ENCODE measurements around the gene FLNB.

The FLNB gene

DNA sequence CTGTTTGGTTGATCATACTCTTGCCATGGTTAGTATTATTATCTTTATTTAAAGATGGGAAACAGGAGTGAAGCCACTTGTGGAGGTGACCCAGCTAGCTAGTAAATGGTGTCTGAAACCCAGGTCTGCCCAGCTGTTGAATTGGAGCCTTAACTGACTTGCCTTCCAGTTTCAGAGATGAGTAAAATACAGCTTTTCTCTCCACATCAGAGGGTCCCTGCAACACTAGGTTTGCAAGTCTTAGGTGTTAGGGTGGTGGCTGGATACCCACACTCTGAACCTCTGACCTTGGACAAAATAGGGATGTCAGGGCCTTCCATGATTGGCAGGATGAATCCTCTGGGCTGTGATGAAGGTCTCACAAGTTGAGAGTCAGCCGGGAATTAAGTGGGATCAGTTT is 4.1 kb downstream of the FLNB start:
- no peak for DNase-seq

DNA sequence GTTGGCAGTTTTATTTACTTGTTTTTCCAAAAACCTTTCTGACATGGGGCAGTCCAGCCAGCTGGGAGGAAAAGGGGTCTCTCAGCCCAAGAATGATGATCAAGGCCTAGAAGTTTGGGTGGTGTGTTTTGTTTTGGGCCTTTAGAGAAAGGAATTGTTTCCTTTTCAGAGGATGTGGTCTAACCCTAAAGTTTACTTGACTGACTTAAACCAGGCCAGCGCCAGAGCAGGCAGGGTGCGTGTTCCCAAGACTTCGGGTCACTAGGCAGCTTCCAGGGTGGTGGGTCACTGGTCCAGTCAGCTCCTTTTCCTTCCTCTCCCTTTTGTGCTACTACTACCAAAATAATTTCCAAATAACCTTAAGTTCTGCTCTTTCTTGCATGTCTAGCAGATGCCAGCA is 4.9 kb downstream of the FLNB start:
- no peak for DNase-seq

DNA sequence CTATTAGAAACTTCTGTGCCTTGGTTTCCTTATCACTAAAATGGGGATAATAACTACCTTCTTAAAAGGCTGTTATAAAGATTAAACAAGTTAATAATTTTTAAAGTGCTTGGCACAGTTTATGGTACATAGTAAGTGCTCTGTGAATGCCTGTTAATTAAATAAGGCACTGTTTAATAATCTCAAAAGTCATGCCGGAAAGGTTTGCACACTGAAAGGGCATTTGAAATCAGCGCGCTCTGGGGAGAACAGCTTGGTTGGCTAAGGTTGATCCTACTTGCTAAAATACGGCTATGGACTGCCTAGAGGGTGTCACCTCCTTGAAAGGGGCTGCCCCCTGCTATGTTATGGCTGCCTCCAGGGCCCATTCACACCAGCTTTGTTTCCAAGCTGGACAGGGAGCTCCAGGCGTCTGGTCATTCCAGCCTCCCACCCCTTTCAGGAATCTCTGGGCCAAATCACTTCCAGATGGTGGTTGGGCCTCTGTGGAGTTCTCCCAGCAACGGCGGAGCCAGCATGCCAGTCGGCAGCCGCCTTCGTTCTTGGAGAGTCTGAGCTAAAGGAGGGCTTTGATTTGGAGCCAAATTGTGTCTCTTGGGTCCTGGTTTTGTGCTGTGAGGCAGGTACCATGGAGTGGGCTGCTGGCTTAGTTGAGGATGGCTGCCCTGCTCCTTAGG is 5.9 kb downstream of the FLNB start:
- DNase-seq, result no peak

DNA sequence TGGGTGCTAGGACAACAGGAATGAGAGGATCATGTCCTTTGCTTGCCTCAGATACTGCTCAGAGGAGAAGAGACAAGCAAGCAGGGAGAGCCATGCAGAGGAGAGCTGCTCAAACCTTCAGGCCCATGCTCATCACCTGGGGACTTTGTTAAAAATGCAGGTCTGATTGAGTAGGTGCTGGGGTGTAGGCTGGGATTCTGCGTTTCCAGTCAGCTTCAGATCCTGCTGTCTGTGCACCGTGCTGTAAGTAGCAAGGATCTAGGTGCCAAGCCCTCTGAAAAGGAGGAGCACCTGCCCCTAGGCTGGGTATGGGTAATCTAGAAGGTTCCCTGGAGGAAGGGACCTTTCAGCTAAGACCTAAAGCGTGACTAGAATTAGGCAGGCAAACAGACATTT is 7.3 kb downstream of the FLNB start:
- no peak for DNase-seq

DNA sequence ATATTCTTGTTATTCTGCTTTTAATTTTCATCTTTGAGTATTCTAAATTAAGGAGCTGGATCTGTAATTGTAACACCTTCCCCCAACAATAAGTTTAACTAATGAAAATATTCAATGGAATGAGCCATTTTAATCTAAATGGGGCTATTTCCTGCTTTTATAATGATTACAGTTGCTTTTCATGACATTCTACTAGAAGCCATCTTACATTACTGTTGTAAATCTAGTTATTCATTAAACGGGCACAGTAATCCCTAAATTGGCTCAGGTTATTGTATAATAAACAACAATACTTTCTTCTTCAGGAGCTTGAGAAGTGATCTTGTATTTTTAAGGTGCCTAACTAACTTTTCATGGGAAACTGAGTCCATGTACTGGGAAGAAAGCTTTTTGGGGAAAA is 8.5 kb downstream of the FLNB start:
- DNase-seq, result no peak

DNA sequence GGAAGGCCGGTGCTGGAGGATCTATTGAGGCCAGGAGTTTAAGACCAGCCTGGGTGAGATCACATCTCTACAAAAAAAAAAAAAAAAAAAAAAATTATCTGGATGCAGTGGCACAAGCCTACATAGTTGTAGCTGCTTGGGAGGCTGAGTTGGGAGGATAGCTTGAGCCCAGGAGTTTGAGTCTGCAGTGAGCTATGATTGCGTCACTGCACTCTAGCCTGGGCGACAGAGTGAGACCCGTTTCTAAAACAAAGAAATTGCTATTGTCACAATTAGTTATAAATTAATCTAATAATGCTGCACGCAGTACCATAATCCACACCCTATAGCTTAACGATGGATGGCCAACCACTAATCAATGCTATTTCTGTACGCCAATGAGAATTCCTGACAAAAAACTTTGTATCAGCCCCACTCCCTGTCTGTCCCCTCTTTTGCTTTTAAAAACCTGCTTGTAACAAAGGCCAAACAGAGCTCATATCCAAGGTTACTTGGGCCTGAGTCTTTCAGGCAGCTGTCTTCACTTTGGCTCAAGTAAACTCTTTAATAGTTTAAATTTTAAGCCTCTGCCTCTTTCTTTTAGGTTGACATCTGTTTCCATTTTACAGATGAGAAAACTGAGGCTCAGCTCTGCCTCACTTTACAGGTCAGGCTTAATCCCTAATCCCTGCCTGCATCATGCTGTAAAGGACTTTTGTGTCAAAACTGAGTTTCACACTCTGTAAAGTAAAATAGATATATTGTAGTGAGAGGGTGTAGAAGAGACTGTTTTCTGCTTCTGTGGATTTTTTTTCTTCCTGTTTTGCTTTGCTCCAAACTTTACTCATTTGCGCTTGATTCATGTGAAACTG is 10.9 kb downstream of the FLNB start:
- no peak for DNase-seq

DNA sequence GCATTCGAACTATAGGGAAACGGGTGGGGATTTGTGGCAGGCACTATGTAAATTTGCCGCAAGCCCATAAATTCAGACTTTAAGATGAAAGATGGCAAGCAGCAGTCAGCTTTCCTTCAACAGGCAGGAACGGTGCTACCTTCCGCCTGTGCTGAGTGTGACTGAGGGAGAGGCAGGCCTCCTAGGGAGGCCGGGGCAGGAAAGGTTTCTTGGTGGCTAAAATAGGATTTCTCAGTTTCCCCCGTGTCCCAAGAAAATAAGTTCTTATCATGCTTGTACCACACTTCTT is 12.5 kb downstream of the FLNB start:
- DNase-seq, result no peak

DNA sequence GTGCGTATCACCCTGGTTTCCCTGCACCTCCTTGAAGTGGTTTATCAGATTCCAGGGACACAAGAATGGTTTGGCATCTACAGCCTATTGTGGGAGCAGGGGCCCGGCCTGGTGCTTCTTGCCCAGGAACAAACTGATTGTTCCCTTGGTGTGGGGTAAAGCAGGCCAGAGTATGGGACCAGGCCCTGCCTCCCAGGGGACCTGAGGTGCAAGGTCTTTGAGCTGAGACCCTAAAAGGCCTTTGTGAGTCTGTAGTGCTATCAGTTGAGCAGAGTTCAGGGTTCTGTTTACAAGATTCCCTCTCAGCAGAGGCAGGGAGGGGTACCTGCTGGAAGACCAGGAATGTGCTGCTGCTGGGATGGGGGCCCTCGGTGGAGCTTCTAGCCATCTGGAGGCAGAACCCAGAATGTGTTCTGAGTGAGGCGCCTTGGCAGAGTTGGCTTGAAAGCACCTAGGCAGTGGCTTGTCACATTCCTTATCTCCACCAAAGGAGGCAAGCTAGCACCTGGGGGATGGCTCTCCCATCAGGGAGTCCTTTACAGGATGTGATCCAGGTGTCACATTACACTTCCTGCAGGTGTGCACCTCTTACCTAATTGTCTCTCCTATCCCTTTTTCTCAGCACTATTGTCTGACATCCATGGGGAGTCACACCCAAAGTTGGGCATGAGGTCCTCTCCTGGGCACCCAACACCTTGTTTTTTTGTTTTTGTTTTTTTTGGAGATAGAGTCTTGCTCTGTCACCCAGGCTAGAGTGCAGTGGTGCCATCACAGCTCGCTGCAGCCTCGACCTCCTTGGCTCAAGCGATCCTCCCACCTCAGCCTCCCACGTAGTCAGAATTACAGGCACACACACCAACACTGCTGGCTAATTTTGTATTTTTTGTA is 13.1 kb downstream of the FLNB start:
- no peak for DNase-seq

DNA sequence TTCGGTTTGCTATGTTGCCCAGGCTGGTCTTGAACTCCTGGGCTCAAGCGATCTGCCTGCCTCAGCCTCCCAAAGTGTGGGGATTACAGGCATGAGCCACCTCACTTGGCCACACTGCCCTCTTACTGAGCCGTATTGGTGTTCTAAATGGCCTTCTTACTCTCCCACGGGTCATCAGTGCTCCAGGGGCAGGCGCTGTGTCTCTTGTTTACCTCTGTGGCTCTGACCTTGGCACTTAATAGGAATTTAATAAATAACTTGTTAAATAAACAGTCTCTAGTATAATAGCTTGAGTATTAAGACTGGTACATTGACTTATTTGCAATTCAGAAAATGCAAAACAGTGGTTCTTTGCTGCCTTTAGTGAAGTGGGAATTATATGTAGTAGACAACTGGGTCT is 13.7 kb downstream of the FLNB start:
- DNase-seq, result no peak

DNA sequence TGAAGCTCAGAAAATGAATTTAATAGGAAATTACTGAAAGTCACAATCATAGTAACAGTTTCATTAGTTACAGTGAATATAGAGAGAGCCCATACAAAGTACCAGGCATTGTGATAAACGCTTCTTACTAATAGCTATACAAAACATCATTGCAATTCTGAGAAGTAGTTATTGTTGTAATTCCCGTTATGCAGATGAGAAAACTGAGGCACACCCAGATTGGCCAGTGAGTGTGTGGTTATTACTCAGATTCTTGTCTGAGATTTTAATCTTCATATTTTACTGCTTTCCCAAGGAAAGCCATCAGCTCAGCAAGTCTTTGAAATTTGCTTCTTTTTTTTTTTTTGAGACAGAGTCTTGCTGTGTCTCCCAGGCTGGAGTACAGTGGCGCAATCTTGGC is 14.3 kb downstream of the FLNB start:
- DNase-seq, result no peak

DNA sequence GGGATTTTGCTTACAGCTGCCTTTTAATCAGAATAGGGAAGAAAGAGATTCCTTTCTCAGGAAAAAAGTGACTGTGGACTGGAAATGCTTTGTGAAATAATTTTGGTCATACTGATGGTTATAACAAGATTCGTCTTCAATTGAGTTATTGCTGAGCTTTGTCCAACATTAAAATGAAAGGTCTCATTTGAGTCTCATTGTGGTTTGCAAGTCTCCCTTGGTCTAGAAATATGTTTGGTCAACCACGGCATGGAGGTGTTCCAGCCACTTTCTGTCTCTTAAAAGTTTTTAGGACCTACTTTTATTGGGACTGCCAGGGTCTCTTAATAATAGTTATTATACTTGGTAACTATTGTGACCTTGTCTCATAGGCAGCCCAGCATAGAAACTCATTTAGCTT is 15.3 kb downstream of the FLNB start:
- DNase-seq, result no peak

DNA sequence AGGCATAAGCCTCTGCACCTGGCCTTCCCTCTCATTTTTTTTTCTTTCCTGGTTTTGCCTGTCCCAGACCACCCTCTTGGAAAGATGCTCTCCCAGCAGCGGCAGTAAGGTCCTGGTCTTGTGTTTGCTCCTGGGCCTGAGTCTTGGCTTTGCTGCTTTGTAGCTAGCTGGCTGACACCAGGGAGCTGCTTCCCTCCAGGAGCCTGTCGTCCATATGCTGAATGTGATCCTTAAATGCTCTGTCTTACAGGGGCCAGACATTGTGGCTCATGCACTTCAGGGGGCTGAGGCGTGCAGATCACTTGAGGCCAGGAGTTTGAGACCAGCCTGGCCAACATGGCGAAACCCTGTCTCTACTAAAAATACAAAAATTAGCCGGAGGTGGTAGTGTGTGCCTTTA is 17.2 kb downstream of the FLNB start:
- DNase-seq, result no peak

DNA sequence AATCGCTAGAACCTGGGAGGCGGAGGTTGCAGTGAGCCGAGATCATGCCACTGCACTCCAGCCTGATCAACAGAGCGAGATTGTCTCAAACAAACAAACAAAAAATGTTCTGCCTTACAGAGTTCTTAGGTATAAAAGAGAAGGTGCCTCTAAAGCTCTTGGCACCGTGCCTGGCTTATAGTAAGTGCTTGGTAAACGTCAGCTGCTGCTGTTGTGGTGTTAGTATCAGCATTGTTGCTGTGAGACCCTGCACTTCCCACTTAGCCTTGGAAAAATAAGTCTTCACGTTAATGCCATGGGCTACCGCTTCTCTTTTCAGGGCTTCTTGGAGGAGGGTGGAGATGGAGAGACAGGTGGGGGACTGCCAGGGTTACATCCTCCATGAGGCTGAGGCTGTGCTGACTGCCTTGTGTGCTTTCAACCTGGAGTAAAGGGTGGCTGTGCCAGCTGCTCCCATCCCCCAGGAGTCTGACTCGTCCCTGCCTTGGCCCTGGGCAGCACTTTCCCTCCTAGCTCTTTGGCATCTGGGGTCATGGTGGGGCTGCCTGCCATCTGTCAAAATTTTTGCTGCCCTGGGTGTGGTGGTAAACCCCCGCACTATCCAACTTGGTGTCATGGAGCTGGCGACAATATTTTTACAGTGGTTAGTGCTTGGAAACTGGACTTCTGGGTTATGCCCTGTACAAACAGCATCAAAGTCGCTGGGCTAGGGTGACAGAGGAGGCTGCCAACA is 17.8 kb downstream of the FLNB start:
- no peak for DNase-seq

DNA sequence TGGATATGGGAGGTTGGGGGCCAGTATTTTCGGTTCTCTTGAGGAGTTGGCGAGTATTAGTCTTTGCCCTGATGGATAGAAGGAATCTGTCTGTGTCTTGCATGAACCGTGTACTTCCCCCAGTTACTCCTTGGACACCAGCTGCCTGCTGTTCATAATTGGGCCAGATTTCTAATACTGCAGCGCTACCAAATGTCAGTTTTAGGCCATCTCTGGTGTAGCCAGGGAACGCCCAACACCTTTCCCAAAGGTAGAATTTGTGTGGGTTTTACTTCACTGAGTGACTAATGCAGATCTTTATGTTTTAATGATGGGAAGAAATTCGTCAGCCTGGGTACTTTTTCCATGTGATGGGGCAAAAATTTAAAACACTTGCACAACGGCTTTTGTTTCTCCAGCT is 18.4 kb downstream of the FLNB start:
- DNase-seq, result no peak

DNA sequence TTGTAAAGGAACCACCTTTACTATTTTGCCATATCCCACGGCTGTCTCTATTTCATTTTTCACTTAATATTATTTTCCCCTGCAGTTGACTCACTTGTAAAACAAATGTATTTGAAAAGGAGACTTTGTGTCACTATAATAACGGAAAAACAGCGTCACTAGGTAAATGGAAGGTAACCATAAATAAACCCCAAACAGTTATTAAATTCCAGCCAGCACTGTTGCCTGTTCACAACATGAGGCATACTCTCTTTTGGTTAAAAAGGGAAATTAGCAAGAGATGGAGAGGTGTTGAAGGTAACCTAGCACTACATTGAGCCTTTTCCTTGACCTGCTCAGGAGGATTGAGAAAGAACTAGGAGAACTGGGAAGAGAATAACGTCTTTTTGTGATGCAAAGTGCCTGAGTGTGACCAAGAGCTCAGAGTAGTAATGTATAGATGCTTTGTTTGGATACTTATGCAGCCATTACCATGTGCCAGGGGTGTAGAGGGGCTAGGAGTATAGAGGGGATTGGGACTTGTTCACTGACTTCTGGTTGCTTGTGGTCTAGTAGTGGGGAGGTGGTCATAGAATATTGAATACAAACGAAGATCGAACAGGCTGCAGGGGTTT is 19.6 kb downstream of the FLNB start:
- no peak for DNase-seq

DNA sequence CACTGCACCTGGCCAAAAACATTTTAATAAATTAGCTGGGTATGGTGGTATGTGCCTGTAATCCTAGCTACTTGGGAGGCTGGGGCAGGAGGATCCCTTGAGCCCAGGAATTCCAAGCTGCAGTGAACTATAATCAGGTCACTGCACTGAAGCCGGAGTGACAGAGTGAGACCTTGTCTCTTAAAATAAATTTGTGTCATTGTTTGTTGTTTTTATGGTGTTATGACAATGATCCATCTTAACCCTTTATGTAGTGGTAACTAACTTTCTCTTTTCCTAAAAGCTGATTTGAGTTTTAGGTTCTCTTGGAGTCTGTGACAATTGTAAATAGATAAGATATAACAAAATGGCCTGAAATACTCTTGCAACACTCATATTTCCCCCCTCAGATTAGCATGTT is 20.7 kb downstream of the FLNB start:
- no peak for DNase-seq

DNA sequence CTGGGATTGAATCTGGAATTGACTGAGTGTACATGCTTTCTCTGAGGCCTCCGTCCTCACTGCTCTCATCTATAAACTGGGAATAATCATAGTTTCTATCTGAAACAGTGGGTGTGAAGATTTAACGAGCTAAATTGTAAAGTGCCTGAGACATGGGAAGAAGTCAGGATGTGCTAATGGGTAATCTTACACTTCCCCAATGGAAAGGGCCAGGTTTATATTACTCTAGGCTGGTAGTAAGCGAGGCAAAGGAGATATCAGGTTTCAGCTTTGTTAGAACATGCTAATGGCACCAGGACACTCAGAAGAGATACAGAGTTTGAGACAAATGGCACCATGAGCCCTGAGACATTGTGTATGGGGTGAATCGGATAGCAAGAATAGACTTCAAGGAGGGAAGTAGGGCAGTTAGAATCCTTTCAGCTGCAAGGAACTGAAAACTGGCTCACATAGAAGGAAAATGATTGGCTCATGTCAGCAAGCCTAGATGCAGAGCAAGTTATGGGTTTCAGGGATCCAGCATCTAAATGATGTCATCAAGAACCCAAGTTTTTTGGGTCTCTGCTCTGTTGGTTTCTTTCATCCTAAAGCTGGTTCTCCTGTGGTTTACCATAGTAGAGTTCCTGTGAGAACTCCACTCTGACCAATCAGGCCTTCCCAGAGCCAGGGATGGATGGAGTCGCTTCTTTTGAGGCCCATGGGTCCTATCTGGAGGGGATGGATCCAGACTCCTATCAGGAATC is 21.8 kb downstream of the FLNB start:
- DNase-seq, result no peak

DNA sequence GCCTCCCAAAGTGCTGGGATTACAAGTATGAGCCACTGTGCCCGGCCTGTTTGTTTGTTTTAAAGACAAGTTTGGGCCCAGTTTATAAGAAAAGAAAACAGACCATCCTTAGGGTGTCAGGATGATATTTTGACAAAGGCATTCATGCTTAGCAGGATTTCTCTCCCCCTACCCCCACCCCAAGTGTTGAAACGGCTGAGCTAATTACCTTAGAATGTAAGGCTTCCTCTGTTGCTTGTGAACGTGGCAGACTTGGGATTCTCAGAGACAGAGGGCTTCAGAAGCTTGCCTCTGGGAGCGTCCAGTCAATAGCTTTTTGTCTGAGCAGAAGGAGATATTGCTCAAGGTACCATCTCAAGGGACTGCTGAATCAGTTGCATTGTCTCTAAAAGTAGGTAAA is 24.0 kb downstream of the FLNB start:
- no peak for DNase-seq

DNA sequence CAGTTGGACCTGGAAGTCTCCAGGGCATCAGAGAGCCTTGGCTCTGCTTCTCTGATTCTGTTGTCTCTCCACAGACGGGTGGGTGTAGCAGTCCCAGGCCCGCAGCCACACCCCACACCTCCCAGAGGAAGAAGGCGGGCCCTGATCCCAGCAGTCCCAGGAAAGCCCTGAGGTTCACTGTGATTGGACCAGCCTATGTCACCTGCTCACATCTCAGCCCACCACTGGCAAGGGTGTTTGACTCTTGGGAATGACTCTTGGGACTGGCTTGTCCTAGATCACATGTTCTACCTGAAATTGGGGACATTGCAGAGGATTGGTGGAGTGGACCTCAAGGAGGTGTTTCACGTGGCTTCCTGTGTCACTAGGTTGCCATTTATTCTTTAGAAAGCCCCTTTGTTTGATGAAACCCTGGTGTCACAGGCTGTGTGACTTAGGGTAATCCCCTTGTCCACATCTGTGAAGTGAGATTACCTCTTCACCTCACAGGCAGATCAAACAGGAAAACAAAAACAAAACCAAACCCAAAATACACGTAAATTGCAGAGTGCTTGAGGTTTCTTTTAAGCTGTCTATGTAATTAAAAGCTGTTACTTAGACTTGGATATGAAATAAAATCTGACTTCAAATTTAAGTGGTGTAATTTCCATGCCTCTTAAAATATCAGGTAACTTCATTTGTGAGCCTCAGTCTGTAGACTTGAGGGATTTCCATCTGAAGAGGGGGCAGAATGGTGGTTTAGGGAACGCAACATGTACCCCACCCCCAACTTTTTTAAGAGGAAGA is 26.7 kb downstream of the FLNB start:
- DNase-seq, result no peak

DNA sequence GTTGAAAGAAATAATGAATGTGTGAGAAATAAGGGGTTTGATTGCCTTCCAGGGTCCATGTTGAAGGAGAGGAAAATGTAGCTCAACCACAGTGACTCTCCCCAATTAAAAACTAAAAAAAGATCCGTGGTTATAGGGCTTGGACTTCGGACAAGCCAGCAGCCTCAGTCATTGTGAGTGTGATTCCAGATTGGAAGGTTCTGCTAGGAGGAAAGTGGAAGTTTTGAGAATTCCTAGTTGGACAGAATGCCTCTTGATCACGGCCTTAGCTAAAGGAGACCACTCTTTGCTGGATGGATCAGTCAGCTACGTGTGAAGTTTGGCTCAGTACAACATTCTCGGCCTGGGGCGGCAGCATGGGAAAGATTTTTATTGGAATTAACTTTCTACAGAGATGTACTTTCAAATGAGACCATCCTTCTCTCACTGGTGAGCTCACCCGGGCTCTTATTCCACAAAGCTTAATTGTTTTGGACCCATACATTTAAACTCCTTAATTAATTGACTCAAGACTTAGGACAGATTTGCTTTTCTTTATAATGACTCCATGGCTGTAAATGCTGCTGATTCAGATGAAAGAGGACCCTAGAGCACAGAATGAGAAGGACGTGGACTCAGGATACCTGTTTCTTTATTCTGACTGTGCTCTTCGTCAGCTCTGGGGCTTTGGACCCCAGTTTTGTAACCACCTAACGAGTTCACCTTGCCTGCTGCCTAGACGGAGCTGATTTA is 27.5 kb downstream of the FLNB start:
- no peak for DNase-seq
